GM18519 (cell line): Measurements from ENCODE around the gene ZNF827.
A peak's percentile ranks its signal among the peaks of the same experiment; 100 is the strongest.

Source experiments
- ATAC-seq: cut with Tn5 transposase; IDR thresholded peaks from one replicate; pipeline ENCODE4 v1.9.1; 2021; ENCODE audit warnings: mild to moderate bottlenecking, moderate library complexity; ENCODE audit not compliant: unreplicated experiment, low FRiP score

The ZNF827 gene

GRCh38 chr4:145895056-145895455 lies 43.6 kb downstream of the ZNF827 start:
- ATAC-seq: no peak

- no peak for ATAC-seq
These were observed 46.7 kb downstream of the ZNF827 start for GRCh38 chr4:145891958-145892357.

GRCh38 chr4:145890689-145891088 lies 47.9 kb downstream of the ZNF827 start:
- ATAC-seq: no peak

DNA sequence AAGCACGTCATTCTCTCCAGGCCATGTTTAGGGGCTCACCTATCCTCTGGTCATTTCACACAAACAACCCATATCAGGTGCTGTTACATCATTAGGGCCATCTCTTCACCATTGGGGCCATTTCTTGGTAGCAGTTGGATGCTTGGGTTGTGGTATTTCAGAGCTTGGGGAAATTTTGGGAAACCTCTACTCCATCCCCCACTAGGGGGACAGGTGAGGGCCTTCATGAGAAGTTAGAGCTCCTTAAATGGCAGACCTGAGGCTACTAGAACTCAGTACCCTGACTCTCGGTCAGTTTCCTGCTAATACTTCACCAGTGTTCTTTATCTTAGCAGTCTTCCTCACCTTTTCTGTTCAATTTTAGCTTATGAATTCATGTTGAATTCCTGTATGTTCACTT lies 50.2 kb downstream of the ZNF827 start:
- ATAC-seq: no peak

DNA sequence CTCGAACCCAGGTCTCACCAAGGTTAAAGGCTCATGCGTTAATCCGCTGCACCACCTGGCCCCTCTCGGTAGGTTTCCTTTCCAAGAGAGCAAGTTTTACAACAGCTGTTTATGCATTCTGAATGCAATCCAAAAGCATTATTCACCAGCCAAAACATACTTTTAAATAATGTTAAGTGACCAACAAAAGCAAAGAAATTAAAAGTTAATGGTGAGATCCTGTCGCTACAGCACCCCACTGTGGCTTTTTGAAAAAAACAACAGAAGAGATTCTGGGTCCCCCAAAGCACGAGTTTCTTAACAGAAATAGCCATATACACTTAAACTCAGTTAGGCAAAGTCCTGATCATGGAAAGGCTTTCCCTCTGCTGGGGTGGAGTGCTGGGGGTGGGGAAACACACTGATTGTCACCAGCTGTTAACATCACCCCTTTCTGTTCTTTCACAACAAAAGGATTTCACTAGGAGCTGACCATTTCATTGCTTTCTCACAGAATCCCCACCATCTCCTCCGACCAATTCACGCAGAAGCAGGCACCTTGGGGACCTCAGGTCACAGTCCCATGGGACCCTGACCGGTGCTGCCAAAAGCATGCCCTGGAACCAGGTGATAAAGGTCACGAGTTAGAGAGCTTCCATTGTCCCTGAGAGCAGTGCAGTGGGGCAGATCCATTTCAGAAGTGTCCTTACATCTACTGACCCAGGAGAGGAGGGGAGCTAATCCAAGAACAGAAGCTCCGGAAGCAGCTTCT lies 51.2 kb downstream of the ZNF827 start:
- no peak for ATAC-seq

GRCh38 chr4:145886871-145887240 lies 51.8 kb downstream of the ZNF827 start:
- no peak for ATAC-seq

- no peak for ATAC-seq
These were observed 53.0 kb downstream of the ZNF827 start for GRCh38 chr4:145885666-145886065.

DNA sequence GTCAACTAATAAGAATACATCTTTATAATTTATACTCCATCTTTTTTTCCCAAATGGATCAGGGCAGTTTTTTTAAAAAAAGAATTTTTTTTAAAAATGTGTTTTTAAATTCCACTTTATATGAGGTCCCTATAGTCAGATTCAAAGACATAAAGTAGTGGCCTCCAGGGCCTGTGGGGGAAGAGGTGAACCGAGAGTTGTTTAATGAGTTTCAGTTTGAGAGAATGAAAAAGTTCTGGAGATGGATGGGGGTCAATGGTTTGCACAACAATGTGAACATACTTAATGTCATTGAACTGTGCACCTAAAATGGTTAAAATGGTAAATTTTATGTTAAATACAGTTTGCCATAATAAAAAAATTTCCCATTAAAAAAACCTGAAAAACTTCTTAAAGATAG lies 53.8 kb downstream of the ZNF827 start:
- ATAC-seq: peak; percentile 38

DNA sequence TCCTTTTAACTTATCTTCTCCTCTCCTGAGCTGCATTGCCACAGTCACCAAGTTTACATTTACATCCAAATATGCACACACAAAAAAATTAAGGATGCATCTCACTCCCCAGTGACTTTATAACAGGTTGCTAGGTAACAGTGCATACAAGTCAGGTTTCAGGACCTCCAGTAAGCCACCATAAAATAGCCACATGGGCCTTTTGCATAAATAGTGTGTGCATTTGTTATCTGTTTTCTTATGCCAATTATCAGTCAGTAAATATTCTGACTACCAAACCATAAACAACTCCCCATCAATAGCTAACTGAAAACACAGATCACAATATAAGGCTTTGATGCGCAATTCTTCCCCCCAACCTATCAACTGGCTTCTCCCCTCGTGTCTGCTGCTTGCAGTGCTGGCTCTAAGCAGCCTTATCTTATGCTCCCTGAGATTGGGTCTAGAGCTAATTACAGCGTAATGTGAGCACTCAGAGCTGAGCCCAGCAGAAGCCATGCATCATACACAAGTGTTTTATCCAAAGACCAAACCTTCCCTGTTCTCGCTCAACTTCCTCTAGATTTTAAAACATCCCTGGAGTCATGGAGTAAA lies 55.4 kb downstream of the ZNF827 start:
- ATAC-seq: no peak

DNA sequence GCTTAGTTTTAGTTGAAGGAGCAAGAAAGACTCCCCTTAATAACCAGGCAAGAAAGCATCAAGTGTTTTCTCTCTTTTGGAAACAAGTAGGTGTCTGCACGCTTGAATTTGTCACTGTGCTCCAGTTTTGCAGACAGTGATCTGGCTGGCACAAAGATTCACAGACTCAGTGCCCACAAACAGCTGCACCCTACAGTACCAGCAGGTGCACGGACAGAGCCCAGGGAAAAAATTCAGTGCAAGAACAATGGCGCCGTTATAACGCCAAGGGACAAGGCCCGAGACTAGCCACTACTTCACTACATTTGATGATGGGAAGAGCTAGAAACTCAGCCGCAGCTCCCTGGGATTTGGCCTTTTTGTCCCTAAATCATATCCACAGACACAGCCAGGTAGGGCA lies 56.0 kb downstream of the ZNF827 start:
- no peak for ATAC-seq

DNA sequence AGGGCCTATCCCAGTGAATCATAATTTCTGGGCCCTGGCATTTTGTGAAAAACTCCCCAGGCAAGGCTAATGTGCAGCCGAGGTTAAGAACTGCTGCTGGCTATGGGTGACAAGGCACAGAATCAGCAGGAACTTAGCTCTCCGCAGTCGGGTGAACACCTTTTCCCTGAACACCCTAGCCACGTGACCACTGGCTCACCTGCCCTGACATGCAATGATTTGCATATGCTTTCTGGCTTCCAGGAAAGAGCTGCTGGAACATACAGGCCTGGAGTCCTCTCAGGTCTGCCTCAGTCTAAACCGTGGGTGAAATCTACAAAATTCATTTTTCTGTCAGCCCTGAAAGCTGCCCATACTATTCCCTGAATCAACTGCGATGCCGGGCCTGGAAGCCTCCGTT lies 56.6 kb downstream of the ZNF827 start:
- ATAC-seq: no peak

GRCh38 chr4:145881576-145881975 lies 57.0 kb downstream of the ZNF827 start:
- no peak for ATAC-seq

DNA sequence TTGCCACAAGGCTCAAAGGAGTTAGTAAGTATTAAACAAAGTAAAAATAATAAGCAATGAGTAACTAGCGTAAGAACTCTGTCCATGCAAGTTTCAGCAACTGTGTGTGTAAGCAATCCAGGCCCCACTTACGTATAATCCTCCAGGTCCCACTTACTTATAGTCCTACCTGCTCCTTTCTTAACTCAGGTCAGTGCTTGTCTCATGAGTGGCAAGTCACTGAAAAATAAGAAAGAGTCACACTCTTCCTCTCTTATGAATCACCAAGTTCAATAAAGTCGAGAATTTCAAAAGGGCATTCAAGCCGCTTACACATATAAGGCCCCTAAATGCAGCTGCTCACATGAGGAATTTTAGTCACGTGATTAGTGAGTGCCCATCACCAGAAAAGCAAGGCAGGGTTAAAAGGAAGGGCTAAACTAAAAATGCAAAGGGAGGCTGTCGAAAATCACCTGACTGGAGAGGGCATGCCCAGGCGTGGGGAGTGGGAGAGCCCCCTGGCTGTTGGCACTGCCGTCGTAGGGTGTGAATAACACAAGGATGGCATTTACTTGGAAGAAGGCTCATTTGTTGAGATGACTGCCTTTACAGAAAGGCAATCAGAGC lies 58.2 kb downstream of the ZNF827 start:
- no peak for ATAC-seq

DNA sequence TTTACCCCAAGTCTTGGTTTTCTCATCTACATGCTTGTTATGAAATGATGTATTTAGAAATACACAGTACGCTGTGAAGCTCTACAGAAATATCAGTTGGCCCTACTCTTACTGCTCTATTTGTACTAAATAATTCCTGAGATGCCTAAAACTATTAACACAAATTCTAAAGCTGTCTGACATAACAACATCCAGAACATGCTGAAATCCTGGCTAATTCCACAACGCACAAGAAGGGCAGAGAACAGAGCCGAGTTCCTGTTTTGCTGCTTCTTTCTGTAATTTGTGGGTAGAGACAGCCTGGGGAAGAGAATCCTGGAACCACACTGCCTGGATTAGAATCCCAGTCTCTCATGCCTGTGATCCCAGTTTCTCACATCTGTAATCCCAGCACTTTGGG lies 59.0 kb downstream of the ZNF827 start:
- ATAC-seq: no peak

GRCh38 chr4:145878501-145879435 lies 59.9 kb downstream of the ZNF827 start:
- ATAC-seq: no peak

GRCh38 chr4:145876531-145877180 lies 62.0 kb downstream of the ZNF827 start:
- ATAC-seq: no peak

DNA sequence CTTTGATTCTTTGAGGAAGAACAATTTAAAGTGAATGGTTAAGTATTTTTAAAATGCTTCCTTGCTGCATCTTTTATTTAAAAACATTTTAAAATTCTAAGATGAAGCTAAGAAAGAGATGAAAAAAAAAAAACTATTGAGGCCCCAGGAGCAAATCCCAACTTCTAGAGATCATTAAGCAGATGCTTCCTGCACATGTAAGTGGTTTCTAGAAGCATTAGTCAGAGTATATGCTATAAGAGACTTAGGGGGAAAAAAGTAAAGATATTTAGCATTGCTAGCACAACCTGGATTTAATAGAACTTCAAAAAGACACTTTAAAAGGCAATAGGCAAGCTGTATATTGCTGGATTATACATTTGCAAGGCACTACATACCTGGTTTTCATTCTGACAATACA lies 64.7 kb downstream of the ZNF827 start:
- no peak for ATAC-seq

DNA sequence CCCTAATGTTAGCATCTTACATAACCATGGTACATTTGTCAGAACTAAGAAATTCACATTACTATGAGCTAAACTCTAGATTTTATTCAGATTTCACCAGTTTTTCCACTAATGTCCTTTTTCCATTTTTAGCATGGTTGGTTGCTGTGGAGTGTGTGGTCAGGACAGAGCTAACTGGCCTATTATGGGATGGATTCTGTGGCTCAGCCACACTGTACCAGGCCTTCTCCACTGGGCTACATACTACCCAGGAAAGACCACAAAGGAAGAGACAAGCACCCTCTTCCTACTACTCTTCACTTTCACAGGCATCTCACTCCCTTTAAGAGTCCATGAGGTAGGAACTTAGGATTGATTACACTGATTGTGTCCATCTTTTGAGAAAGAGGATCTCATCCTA lies 67.4 kb downstream of the ZNF827 start:
- no peak for ATAC-seq

DNA sequence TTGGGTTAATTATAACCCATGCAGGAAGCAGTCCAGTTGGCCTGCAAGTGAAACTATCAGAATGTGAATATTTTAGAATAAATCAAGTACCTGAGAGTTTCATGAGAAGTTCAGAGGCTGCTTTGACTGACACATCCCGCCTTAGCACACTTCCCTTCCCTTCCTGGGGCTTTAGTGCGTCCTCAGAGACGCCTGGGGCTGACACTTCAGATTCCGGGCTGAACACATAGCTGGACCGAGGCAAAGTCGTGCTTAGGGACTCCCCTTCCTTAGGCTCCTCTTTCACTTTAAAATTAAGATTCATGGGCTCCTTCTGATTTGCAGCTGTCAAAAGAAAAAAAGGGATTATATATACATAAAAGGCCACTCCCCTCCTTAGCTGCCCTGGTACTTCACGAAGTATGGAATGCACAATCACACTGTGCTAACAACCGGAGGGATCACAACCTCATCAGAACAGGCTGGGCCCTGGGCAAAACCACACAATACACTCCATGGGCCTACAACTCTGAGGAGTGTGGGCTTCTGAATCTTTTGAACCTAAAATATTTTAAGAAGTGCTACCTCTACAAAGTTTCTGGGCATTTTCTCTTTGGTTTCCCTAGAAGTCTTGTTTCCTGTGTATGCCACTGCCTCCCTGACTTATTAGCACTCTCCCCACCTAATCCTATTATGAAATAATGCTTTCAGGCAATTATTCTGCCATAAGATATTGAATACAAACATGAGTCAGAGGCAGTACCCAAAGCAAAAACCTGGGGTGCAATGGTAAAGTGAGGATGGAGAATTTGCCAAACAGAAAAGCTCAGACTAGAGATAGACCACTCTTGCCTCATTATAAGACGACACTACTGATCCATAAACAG lies 68.2 kb downstream of the ZNF827 start:
- no peak for ATAC-seq
